Activated CD4-positive, CD25-positive, alpha-beta regulatory T cell (primary cell): ENCODE results near the gene TMA7.
"Not testable (repeated sequence)": the region's sequence is repeated elsewhere in the genome, so short reads cannot be mapped to it uniquely, and the experiment has no call there.

Experiments used
- DNase-seq, 4 experiments: peaks; one replicate each; lab custom pipeline; 2025; lab: John Stamatoyannopoulos, UW

Gene TMA7

GRCh38 chr3:48439820-48440589 lies at the start of gene TMA7, which contains the start of gene CCDC51:
TMA7 (plus strand) TSS chr3:48440257; CDS start chr3:48440297, 40 bp downstream.
CCDC51 (minus strand) TSS chr3:48440119; CDS start chr3:48435128, 4,991 bp downstream.
- peak; percentile 95 to 97 (median 96) for DNase-seq

- DNase-seq: no peak
These were observed 45.7 kb upstream of the TMA7 start for GRCh38 chr3:48394391-48394790.

GRCh38 chr3:48395714-48396113 lies 44.3 kb upstream of the TMA7 start:
- DNase-seq: no peak

- DNase-seq: no peak
These were observed 42.0 kb upstream of the TMA7 start for GRCh38 chr3:48397767-48398681.

GRCh38 chr3:48398701-48399386 lies 41.2 kb upstream of the TMA7 start:
- no peak for DNase-seq

GRCh38 chr3:48399387-48400172 lies 40.5 kb upstream of the TMA7 start:
- DNase-seq: no peak

- peak; percentile 15 to 37 (median 30) for DNase-seq
These were observed 39.1 kb upstream of the TMA7 start for GRCh38 chr3:48400824-48401433.

- DNase-seq: not testable (repeated sequence)
These were observed 38.6 kb upstream of the TMA7 start for GRCh38 chr3:48401434-48401901.

GRCh38 chr3:48402281-48402732 lies 37.8 kb upstream of the TMA7 start:
- no peak for DNase-seq

GRCh38 chr3:48402907-48403306 lies 37.1 kb upstream of the TMA7 start:
- DNase-seq: no peak

GRCh38 chr3:48403533-48404439 lies 36.3 kb upstream of the TMA7 start:
- DNase-seq: no peak

- no peak for DNase-seq
These were observed 35.4 kb upstream of the TMA7 start for GRCh38 chr3:48404440-48405342.

- no peak for DNase-seq
These were observed 34.6 kb upstream of the TMA7 start for GRCh38 chr3:48405343-48405881.

GRCh38 chr3:48405971-48406370 lies 34.1 kb upstream of the TMA7 start:
- no peak for DNase-seq

GRCh38 chr3:48406443-48407431 lies 33.3 kb upstream of the TMA7 start:
- no peak for DNase-seq

- no peak for DNase-seq
These were observed 32.4 kb upstream of the TMA7 start for GRCh38 chr3:48407542-48408099.

- no peak for DNase-seq
These were observed 31.2 kb upstream of the TMA7 start for GRCh38 chr3:48408823-48409281.
